GM19463 (cell line): Measurements from ENCODE around the gene TNN.
"Not testable (repeated sequence)": the region's sequence is repeated elsewhere in the genome, so short reads cannot be mapped to it uniquely, and the experiment has no call there.

ENCODE experiments used
- ATAC-seq: cut with Tn5 transposase; IDR thresholded peaks from one replicate; pipeline ENCODE4 v1.9.1; 2021; ENCODE audit warnings: mild to moderate bottlenecking, moderate library complexity; ENCODE audit not compliant: unreplicated experiment

TNN gene

DNA sequence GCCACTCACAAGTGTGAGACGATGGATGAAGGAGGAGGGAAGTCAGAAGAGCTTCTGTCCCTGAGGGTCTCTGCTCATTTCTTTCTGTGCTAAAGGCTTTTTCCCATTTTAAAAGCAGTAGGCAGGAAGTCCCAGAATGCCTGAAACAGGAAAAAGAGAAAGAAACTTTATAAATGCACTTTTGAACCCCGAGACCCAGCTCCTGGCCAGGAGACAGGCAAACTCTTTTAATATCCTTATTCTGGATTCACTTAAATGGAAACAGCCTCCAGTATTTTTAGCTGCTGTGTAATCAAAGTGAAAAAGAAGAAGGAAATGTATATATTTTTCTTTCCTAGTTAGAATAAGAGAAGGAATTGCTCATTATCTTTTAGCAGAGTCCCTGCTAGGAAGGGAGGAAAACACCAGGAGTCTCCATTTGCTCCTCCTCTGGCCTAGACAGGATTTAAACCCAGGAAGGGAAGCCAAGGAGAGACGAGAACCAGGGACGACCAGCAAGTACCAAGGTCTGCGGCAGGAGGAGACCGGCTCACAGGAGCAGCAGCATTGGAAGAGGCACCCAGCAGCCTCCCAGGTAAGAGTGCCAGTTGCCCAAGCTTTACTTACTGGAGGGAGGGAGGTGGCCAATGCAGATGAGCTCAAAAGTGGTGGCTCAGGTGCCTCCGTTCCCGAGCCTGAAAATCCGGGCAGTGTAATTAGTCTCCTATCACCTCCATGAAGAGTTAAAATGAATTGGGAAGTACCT lies at the start of gene TNN:
TSS of gene TNN (plus strand) at position 472 of the 745 bp plus-strand sequence. CDS start 9,586 bp downstream, outside the sequence.
- no peak for ATAC-seq

- ATAC-seq: no peak
Observed at GRCh38 chr1:175019524-175019923, 48.1 kb upstream of the TNN start.

GRCh38 chr1:175023043-175023921 lies 44.4 kb upstream of the TNN start, which contains the start of gene MRPS14:
MRPS14 (minus strand) TSS chr1:175023425; CDS start chr1:175023408, 17 bp downstream.
- ATAC-seq: peak; percentile 93

DNA sequence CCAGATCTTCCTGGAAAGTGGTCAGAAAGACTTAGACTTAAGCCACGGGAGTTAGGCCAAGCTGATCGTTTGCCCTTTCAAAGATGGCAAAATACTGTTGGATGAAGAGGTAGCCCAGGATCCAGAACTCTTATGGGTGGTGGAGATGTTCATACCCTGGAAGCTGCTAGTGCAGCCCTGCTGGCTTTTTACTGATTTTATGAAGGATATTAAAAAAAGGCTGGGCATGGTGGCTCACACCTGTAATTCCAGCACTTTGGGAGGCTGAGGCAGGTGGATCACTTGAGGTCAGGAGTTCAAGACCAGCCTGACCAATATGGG lies 43.8 kb upstream of the TNN start:
- ATAC-seq: not testable (repeated sequence)

DNA sequence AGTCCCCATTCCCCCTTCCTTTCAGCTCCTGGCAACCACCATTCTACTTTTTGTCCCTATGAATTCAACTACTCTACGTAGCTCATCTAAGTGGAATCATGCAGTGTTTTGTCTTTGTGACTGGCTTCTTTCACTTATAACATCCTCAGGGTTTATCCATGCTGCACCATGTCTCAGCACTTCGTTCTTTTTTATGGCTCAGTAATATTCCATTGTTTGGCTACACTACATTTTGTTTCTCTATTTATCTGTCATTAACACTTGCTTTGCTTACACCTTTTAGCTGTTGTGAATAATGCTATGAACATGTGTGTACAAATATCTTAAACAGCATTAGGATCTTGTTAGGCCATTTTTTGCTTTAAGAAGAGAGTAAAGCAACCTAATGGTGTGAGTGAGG lies 42.9 kb upstream of the TNN start:
- ATAC-seq: no peak

DNA sequence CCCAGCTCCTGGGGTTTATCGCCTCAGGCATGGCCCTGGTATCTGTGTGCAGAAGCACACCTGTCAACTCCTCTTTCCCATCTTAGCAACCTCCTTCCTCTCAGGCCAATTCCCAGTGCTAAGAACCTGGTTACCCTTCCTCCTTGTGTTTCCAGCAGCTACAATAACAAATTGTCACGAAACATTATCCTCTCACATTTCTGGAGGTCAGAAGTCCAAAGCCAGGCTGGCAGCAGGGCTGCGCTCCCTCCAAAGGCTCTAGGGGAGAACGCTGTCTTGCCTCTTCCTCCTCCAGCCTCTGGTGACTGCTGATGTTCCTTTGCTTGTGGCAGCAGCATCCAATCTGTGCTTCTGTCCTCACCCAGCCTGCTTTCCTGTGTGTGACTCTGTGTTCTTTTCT lies 33.7 kb upstream of the TNN start:
- no peak for ATAC-seq

DNA sequence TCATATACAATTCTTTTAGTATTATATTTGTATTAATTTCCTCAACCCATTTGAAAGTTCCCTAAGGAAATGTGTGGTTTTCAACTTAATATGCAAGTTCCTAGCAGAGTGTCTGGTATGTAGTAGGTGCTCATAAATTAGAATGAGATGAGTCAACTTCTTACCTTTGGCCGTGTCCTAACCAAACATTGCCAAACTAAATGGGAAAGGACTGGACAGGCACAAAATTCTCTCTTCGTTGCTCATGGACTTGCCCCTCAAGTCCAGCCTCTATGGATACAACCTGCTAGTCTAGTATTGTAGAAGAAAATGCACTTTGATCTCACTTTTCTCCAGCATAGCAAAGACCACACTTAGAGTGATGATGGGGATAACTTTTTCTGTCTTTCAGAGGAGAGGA lies 32.9 kb upstream of the TNN start:
- ATAC-seq: no peak

DNA sequence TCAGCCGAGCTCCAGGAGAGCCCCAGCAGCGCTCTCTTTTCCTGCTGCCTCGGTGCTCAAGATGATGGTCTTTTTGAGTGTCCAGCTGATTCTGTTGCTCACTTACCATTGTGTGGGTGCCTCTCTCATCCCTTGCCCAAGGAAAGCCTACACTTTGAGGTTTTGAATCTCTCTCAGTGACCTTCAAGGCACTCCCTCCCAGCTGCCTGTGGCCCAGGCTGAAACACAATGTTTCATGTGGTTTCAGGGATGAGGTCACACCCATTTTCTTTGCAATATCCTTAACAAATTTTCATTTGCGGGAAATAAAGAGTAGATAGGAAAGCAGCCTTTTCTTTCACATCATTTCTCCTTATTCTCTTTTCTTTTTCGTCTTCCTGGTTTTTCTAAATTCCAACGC lies 31.8 kb upstream of the TNN start:
- ATAC-seq: no peak

- ATAC-seq: no peak
Observed at GRCh38 chr1:175036476-175036875, 31.2 kb upstream of the TNN start.

DNA sequence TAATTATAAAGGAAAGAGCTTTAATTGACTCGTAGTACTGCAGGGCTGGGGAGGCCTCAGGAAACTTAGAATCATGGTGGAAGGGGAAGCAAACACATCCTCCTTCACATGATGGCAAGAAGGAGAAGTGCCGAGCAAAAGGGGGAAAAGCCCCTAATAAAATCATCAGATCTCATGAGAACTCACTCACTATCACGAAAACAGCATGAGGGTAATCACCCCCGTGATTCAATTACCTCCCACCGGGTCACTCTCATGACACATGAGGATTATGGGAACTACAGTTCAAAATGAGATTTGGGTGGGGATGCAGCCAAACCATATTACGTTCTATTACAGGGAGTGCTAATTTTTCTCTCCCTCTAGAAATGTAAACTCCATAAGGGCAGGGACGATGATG lies 30.2 kb upstream of the TNN start:
- ATAC-seq: no peak

- ATAC-seq: no peak
Observed at GRCh38 chr1:175040324-175040879, 27.2 kb upstream of the TNN start.

- ATAC-seq: no peak
Observed at GRCh38 chr1:175042650-175043049, 25.0 kb upstream of the TNN start.

DNA sequence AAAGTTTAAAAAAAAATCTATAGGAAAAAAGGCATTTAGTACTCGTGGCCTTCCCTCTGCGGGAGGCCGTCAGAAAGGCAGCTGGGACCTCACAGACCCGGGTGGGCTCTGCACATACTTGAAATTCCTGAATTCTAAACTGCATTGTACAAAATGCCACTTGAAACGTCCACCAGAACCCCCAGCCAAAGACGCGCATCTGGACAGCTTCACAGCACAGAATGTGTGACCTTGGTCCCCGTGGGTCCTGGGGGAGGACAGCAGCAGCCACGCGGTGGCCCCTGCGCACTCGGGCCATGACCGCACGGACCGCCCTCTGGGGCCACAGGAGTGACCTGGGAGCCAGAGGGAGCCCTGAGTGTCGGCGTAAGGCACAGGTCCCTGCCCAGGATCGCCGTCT lies 23.8 kb upstream of the TNN start:
- no peak for ATAC-seq

GRCh38 chr1:175044591-175044990 lies 23.0 kb upstream of the TNN start:
- not testable (repeated sequence) for ATAC-seq

- ATAC-seq: no peak
Observed at GRCh38 chr1:175045097-175045496, 22.5 kb upstream of the TNN start.

DNA sequence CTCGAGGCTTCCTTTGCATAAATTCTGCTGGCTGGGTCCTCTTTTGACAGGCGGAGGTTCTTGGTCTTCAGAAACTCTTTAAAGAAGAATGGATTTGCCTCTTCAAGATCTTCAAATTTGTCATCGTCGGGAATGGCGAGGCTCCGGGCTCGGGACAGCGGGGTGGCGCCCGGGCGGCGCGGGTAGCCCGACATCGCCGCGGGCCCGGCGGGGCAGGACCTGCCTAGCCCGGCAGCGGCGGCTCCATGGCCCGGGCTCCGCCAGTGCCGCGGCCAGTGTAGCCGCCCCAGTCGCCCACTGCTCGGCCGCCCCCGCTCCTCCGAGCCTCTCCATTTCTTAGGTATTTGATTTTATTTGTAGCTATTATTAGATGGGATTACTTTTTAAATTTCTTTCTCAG lies 22.1 kb upstream of the TNN start:
- no peak for ATAC-seq

GRCh38 chr1:175050992-175051391 lies 16.6 kb upstream of the TNN start:
- ATAC-seq: no peak

DNA sequence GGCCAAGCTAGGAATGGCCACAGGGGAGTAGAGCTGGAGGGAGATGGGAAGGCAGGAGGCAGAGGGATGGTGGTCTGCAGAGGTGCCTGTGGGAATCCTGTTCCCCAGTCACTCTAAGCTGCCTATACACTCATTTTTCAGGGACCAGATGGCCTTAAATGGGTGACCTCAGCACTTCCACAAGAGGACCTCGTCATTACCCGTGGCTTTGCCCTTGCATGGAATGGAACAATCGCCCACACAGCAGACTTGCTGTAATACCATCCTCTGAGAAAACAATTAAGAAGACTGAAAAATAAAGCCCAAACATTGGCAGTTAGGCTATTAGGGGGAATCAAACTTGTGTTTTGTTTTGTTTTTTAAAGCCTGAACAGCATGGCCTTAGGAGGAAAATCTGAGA lies 12.9 kb upstream of the TNN start:
- no peak for ATAC-seq

DNA sequence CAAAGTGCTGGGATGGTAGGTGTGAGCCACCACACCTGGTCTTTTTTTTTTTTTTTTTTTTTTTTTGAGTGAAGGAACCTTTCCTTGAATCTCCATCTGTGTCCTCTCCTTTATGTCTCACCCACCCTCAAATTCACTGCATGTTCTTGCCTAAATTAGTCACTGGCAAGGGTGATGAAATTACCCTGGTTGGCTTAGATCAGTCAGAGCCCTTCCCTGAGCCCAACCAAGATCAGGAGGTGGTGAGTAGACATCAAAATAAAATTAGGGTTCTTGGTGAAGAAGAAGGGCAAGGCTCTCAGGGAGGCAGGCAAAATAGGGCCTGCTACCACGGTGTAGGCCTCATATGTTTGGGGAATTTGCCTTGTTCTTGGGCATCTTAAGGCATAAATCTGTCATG lies 5.3 kb upstream of the TNN start:
- ATAC-seq: no peak

DNA sequence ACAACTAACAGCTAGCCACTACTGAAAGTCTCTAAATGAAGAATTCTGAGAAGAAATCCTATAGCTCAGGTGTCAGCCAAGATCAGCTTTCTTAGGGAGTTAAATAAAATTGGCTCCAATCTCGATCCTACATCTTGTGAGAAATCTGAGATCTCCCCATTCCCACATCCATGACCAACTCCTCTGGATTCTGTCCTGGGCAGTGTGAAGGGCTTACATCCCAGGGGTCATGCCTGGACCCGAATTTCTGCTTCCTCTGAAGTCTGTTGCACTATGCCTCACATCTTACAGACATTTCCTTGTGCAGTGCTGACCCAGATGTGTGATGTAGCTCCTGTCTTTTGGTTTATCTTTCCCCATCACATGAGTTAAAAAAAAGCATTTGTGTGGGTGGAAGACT lies 4.8 kb upstream of the TNN start:
- no peak for ATAC-seq

DNA sequence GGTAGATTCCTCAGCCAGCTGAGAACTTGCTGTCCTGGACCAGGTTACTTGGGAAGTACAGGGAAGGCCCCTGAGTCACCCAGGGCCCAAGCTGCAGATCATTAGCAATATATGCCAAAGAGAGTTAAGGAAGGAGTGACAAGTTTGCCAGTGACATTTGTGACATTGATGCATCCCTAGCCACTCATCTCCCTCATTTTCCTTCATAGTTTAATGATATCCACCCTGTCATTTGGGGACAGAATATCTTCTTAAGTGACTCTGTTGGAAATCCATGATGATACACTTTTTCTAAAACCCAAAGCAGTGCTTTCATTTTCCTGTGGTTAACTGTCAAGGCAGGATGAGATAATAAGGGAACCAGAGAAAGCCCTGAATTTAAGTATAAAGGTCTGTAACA lies 3.2 kb downstream of the TNN start:
- no peak for ATAC-seq
